ENCODE data around the gene KCNJ15.

The KCNJ15 gene

DNA sequence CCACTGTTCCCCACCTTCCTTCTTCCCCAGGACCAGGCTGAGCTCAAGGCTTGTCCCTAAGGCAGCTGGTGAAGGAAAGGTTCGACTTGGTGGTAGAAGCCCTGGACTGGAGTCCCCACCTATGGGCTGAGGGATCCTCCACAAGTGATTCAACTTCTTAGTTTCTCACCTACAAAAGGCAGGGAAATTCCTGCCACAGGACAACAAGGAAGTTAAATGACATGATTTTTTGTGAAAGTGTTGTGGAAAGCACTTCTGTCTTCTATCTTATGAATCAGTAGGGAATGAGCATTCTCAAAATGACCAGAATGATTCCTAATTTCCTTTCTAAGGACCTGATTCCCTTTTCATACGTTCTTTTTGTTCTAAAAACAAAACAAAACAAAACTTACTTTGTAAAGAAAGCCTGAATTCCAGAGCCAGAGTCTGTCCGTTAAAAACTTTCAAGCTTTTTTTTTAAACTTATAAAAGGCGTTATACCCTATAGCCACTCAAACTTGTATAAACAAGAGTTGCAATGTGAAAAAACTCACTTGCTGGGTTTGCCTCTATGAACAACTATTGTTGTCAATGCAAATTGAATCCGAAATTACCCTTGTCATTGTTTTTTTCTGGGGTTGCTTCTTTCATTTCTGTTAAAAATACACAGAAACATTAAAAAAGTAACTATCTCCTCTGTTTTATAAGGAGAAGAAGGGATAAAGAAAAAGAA, 12.2 kb downstream of the KCNJ15 start:
- no peak overlapping the region for H3K27ac ChIP-seq
- no peak for DNase-seq
- H3K9me3 ChIP-seq: no peaks in the 10 kb centered on the region
- intact Hi-C loops (cut with DNase I; ENCODE audit: low total_unique reads): no loop called here
- H3K27me3 ChIP-seq: no peaks in the 10 kb centered on the region
- H3K4me1 ChIP-seq: peaks cover 0 to 29% (median 5%) of the 10 kb centered on the region in 4 donors
- H3K36me3 ChIP-seq: no peaks in the 10 kb centered on the region
- TF ChIP-seq, protein P1, sequence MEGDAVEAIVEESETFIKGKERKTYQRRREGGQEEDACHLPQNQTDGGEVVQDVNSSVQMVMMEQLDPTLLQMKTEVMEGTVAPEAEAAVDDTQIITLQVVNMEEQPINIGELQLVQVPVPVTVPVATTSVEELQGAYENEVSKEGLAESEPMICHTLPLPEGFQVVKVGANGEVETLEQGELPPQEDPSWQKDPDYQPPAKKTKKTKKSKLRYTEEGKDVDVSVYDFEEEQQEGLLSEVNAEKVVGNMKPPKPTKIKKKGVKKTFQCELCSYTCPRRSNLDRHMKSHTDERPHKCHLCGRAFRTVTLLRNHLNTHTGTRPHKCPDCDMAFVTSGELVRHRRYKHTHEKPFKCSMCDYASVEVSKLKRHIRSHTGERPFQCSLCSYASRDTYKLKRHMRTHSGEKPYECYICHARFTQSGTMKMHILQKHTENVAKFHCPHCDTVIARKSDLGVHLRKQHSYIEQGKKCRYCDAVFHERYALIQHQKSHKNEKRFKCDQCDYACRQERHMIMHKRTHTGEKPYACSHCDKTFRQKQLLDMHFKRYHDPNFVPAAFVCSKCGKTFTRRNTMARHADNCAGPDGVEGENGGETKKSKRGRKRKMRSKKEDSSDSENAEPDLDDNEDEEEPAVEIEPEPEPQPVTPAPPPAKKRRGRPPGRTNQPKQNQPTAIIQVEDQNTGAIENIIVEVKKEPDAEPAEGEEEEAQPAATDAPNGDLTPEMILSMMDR (IDR thresholded peaks at IDR 0.05): no peak
- H3K4me3 ChIP-seq: no peak overlapping the region

DNA sequence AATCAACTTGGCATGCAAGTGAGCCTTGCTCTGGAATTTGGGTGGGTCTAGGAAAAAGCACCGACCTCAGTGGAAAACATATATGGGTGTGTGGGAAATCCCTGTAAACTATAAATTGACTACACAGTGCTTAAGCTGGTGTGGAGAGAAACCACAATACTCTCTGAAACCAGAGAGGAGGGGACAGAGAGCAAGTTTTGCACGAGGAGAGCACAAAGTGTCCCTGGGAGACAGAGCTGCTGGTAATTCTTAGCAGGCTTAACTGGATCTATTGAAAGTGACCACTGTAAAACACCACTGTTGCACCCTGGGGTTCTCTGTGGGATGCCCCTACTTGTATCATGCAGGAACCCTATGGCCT, 12.8 kb downstream of the KCNJ15 start:
- Histone ChIP-seq H3K9me3 (no peaks in the 10 kb centered on the region), H3K4me1 (peaks cover 0 to 29% (median 5%) of the 10 kb centered on the region in 4 donors), H3K27me3 (no peaks in the 10 kb centered on the region), H3K36me3 (no peaks in the 10 kb centered on the region), H3K4me3 (no peak overlapping the region), H3K27ac (no peak overlapping the region)
- intact Hi-C loops (cut with DNase I; ENCODE audit: low total_unique reads): no loop called here
- DNase-seq: no peak
- TF ChIP-seq, protein P1 (IDR thresholded peaks at IDR 0.05): no peak

DNA sequence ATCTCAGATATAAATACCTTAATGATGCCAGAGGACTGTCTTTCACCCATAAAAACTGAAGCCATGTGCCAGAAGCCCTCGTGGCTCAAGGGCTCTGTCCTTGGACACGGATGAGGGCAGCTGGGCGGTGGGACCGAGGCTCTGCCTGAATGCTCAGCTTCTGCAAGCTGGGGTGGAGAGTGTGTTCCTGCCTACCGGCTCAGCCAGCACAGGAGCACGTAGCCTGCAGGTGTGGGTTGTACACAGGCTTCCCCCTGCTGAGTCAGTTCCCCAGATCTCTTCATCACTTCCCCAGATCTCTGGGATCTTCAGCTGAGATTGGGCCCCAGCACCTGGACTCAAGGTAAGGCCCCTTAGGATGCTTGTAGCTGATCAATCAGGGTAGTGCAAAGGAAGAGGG, 15.4 kb downstream of the KCNJ15 start:
- H3K27ac ChIP-seq: no peak overlapping the region
- no peaks in the 10 kb centered on the region for H3K27me3 ChIP-seq
- no peak for DNase-seq
- no peaks in the 10 kb centered on the region for H3K36me3 ChIP-seq
- H3K4me3 ChIP-seq: no peak overlapping the region
- H3K9me3 ChIP-seq: no peaks in the 10 kb centered on the region
- TF ChIP-seq, protein P1 (IDR thresholded peaks at IDR 0.05): no peak
- peaks cover 0 to 18% (median 5%) of the 10 kb centered on the region in 4 donors for H3K4me1 ChIP-seq
- intact Hi-C loops (cut with DNase I; ENCODE audit: low total_unique reads): no loop called here

DNA sequence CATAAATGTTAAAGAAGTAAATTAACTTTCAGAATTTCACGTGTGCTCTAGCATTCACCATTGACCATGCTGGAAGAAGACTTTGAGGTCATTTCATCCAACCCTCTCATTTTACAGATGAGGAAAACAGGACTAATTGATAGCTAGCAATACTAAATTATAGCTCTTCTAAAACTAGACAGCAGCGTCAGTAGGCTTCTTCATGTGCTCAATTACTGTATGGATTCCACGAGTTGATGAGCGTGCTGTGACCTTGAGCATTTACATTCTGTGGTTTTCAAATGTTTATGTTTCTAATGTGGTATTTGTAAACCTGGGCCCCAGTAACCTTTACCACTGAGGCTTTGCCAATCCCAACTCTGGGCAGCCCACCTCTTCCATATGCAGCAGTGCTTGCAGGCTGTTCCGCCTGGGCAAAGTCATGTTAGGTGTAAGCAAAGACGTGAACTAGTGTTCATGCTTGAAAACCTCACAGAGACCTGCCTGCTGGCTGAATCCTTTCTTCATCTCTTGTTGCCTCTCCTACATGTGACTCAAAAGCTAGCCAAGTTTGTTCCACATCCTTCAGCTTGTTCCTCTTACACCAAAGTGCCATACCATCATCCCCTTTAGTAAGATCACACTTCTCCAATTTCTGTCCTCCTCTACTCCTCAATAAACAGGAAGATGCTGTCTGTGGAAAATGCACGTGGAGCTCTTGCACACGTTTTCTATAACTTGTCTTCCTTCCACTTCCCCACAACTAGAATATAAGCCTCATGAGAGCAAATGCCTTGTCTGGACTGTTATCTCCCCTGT, 17.2 kb downstream of the KCNJ15 start:
- H3K27ac ChIP-seq: no peak overlapping the region
- intact Hi-C loops (cut with DNase I; ENCODE audit: low total_unique reads): no loop called here
- DNase-seq: peak in 1 of 2 donors; percentile 48
- no peaks in the 10 kb centered on the region for H3K9me3 ChIP-seq
- TF ChIP-seq, protein P1 (IDR thresholded peaks at IDR 0.05): no peak
- no peak overlapping the region for H3K4me3 ChIP-seq
- H3K4me1 ChIP-seq: peaks cover 0 to 9% (median 5%) of the 10 kb centered on the region in 4 donors
- no peaks in the 10 kb centered on the region for H3K27me3 ChIP-seq
- H3K36me3 ChIP-seq: no peaks in the 10 kb centered on the region

DNA sequence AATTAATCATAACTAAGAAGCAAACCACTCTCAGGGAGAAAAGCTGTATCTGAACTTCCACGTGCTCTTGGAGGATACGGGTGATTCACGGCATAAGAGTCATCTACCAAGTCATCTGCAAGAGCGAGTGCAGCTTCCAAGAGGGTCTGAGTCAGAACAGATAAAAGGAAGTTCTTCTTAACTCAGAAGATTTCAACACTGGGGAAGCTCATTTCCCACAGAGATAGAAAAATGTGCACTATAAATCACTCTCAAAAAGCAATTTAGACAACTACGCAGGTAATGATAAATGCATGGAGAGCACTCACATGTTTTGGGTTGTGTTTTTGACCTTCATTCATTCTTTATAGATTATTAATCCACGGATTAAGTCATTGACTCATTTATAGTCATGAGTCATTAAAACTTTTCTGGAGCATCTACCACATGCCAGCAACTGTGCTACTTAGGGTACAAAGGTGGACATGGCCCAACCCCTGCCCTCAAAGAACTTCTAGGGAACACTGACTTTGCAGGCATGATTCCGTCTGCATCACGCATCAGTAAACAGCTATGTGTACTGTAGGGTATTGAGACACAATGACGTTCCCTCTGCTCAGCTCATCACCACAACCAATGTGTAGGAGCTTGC, 20.8 kb downstream of the KCNJ15 start:
- H3K27me3 ChIP-seq: no peaks in the 10 kb centered on the region
- H3K4me1 ChIP-seq: no peaks in the 10 kb centered on the region
- TF ChIP-seq, protein P1 (IDR thresholded peaks at IDR 0.05): no peak
- DNase-seq: peak in 1 of 2 donors; percentile 89
- no peaks in the 10 kb centered on the region for H3K36me3 ChIP-seq
- no peaks in the 10 kb centered on the region for H3K9me3 ChIP-seq
- no peak overlapping the region for H3K4me3 ChIP-seq
- intact Hi-C loops (cut with DNase I; ENCODE audit: low total_unique reads): no loop called here
- H3K27ac ChIP-seq: no peak overlapping the region
